ENCODE data around the gene LINC01488.

Gene LINC01488

DNA sequence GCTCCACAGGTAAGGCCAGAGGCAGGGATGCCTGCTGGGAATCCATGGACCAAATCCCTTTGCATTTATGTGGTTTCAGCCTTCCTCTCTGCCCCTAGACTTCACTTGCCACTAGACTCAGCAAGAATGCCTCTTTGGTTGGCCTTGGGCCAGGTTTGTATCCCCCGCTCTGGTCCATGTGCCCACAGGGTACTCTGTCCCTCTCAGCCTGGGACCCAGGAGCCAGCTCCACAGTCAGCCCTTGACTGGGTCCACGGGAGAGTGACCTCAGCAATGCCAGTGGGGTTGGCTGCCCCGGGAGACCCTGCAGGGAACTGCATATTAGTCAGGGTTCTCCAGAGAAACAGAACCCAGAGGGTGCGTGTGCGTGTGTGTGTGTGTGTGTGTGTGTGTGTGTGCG lies 28.3 kb upstream of the LINC01488 start:
- no peak overlapping the region for H3K27ac ChIP-seq (ENCODE audit: insufficient read depth, low read length, poor library complexity, severe bottlenecking)
- H3K27me3 ChIP-seq (replicated peaks; ENCODE audit: control insufficient read depth, insufficient read depth, low read length, poor library complexity, severe bottlenecking) = no peaks in the 10 kb centered on the region
- no peaks in the 10 kb centered on the region for H3K4me1 ChIP-seq (ENCODE audit: control insufficient read depth, insufficient read depth, low read length, poor library complexity, severe bottlenecking)
- DNase-seq = no peak
- no peaks in the 10 kb centered on the region for H3K9me3 ChIP-seq (ENCODE audit: control insufficient read depth, low read length)
- no peaks in the 10 kb centered on the region for H3K36me3 ChIP-seq (ENCODE audit: control insufficient read depth, insufficient read depth, low read length)
- H3K4me3 ChIP-seq (ENCODE audit: insufficient read depth, low read depth, low read length, poor library complexity, severe bottlenecking) = no peak overlapping the region

DNA sequence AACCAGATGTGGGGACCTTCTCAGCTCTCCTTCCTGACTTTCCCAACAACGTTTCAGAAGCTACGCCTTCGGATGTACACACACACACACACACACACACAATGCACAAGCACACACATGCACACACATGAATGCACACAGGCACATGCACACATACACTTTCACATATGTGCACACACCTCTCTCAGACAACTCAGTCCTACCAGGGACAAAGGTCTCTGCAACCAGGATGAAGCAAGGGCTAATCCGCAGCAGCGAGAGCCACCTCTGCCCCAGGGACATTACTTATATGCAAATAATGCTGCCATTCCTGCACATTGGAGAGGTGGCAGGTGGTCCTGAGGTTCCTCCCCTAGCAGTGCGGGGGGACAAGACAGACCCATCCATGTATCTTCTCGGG lies 27.4 kb upstream of the LINC01488 start:
- no peaks in the 10 kb centered on the region for H3K27me3 ChIP-seq (replicated peaks; ENCODE audit: control insufficient read depth, insufficient read depth, low read length, poor library complexity, severe bottlenecking)
- H3K9me3 ChIP-seq (ENCODE audit: control insufficient read depth, low read length) = no peaks in the 10 kb centered on the region
- H3K27ac ChIP-seq (ENCODE audit: insufficient read depth, low read length, poor library complexity, severe bottlenecking) = no peak overlapping the region
- DNase-seq = no peak
- H3K36me3 ChIP-seq (ENCODE audit: control insufficient read depth, insufficient read depth, low read length) = no peaks in the 10 kb centered on the region
- H3K4me3 ChIP-seq (ENCODE audit: insufficient read depth, low read depth, low read length, poor library complexity, severe bottlenecking) = no peak overlapping the region
- no peaks in the 10 kb centered on the region for H3K4me1 ChIP-seq (ENCODE audit: control insufficient read depth, insufficient read depth, low read length, poor library complexity, severe bottlenecking)

DNA sequence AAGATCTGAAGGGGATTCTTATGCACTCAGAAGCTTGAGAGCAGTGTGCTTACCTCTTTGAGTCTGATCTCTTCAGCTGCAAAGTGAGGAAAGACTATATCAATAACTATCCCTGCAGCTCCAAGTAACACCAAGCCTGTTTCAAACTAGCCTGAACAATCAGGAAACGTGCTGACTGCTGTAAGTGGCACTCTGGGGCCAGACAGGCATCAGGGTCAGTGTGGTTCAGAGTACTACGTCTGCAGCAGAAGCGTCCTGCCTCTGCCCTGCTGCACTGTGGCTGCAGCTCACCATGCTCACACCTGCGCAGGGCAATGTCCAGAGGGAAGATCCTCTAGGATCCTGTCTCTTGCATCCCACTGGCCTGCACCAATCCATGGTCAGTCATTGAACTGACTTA lies 25.5 kb upstream of the LINC01488 start:
- no peaks in the 10 kb centered on the region for H3K4me1 ChIP-seq (ENCODE audit: control insufficient read depth, insufficient read depth, low read length, poor library complexity, severe bottlenecking)
- H3K27me3 ChIP-seq (replicated peaks; ENCODE audit: control insufficient read depth, insufficient read depth, low read length, poor library complexity, severe bottlenecking) = no peaks in the 10 kb centered on the region
- H3K4me3 ChIP-seq (ENCODE audit: insufficient read depth, low read depth, low read length, poor library complexity, severe bottlenecking) = no peak overlapping the region
- H3K36me3 ChIP-seq (ENCODE audit: control insufficient read depth, insufficient read depth, low read length) = no peaks in the 10 kb centered on the region
- peaks cover 4% of the 10 kb centered on the region for H3K9me3 ChIP-seq (ENCODE audit: control insufficient read depth, low read length)
- DNase-seq = no peak
- H3K27ac ChIP-seq (ENCODE audit: insufficient read depth, low read length, poor library complexity, severe bottlenecking) = no peak overlapping the region

DNA sequence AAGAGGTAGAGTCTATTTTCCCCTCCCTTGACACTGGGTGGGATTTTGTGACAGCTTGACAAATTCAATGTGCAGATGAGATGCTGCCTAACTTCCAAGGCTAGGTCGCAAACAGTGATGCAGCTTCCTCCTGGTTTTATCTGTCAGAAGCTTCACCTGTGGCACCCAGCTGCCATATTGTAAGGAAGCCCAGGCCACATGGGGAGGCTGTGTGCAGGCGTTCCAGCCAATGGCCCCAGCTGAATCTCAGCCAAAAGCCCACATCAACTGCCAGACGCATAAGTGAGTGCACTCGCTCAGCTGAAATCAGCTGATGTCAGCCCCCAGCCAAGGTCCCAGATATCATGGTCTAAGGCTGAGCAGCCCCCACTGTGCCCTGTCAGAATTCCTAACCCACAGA lies 24.8 kb upstream of the LINC01488 start:
- Histone ChIP-seq H3K4me1 (ENCODE audit: control insufficient read depth, insufficient read depth, low read length, poor library complexity, severe bottlenecking) (no peaks in the 10 kb centered on the region), H3K27ac (ENCODE audit: insufficient read depth, low read length, poor library complexity, severe bottlenecking) (no peak overlapping the region), H3K9me3 (ENCODE audit: control insufficient read depth, low read length) (peaks cover 8% of the 10 kb centered on the region), H3K36me3 (ENCODE audit: control insufficient read depth, insufficient read depth, low read length) (no peaks in the 10 kb centered on the region), H3K27me3 (replicated peaks; ENCODE audit: control insufficient read depth, insufficient read depth, low read length, poor library complexity, severe bottlenecking) (no peaks in the 10 kb centered on the region), H3K4me3 (ENCODE audit: insufficient read depth, low read depth, low read length, poor library complexity, severe bottlenecking) (no peak overlapping the region)
- DNase-seq = no peak

DNA sequence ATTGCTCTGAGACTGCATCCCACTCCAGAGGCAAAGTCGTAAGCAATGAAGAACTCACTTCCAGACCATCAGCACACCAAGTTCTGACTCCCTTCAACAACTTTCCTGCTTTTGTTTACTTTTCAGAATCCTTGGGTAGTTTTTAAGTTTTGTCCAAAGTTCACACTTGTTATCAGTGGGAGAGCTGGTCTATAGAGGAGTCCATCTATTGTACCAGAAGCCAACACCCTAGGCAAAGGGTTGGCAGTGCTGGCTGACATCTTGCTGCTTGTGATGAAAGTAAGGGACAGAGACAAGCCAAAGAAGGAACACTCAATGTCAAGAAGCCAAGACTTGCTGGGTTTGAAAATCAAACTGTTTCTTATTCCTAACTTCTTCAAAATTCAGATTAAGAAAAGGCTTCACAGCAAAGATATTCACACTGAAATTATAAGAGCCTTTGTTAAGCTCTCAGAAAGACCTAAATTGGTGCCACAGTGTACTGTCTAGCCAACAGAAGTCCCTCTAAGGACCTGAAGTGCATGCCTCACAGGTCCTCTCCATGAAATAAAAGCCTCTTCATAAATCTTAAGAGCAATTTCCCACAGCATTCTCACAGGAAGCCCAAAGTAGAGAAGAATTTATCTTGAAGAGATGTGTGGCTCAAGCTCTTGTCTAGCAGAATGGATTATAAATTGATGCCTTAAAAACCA lies 21.5 kb upstream of the LINC01488 start:
- Histone ChIP-seq H3K4me1 (ENCODE audit: control insufficient read depth, insufficient read depth, low read length, poor library complexity, severe bottlenecking) (no peaks in the 10 kb centered on the region), H3K27me3 (replicated peaks; ENCODE audit: control insufficient read depth, insufficient read depth, low read length, poor library complexity, severe bottlenecking) (no peaks in the 10 kb centered on the region), H3K36me3 (ENCODE audit: control insufficient read depth, insufficient read depth, low read length) (no peaks in the 10 kb centered on the region), H3K4me3 (ENCODE audit: insufficient read depth, low read depth, low read length, poor library complexity, severe bottlenecking) (no peak overlapping the region), H3K9me3 (ENCODE audit: control insufficient read depth, low read length) (peaks cover 8% of the 10 kb centered on the region), H3K27ac (ENCODE audit: insufficient read depth, low read length, poor library complexity, severe bottlenecking) (no peak overlapping the region)
- no peak for DNase-seq

DNA sequence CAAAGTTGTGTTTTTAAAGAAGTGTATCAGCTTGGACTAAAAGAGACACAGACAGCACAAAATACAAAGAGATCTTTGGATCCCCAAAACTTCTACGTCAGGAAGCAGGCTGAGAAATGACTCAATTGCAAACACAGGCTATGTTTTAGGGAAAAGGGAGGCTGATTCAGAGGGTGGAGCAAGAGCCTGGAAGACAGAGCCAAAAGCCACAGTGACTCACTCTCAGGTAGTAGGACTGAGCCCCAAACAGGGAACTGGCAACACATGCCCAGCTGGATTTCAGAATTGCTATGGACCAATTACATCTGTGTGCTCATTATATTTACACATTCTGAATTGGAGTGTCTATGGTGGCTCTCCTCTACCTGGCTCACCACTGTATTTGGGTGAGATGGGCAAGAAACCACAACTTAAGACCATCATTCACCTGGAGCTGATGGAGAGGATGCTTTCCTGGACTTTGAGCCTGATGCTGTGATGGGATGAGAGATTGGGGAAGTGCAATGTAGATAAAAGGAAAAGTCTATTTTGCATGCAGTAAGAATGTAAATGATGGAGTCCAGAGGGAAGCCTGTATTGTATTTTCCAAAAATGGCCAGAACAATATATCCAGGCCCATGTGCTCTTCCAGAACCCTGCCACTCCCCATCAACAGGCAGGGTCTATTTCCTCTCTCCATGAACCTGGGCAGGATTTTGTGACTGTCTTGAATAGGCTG lies 20.8 kb upstream of the LINC01488 start:
- Histone ChIP-seq H3K9me3 (ENCODE audit: control insufficient read depth, low read length) (peaks cover 8% of the 10 kb centered on the region), H3K27ac (ENCODE audit: insufficient read depth, low read length, poor library complexity, severe bottlenecking) (no peak overlapping the region), H3K36me3 (ENCODE audit: control insufficient read depth, insufficient read depth, low read length) (no peaks in the 10 kb centered on the region), H3K27me3 (replicated peaks; ENCODE audit: control insufficient read depth, insufficient read depth, low read length, poor library complexity, severe bottlenecking) (no peaks in the 10 kb centered on the region), H3K4me3 (ENCODE audit: insufficient read depth, low read depth, low read length, poor library complexity, severe bottlenecking) (no peak overlapping the region), H3K4me1 (ENCODE audit: control insufficient read depth, insufficient read depth, low read length, poor library complexity, severe bottlenecking) (no peaks in the 10 kb centered on the region)
- DNase-seq = no peak

DNA sequence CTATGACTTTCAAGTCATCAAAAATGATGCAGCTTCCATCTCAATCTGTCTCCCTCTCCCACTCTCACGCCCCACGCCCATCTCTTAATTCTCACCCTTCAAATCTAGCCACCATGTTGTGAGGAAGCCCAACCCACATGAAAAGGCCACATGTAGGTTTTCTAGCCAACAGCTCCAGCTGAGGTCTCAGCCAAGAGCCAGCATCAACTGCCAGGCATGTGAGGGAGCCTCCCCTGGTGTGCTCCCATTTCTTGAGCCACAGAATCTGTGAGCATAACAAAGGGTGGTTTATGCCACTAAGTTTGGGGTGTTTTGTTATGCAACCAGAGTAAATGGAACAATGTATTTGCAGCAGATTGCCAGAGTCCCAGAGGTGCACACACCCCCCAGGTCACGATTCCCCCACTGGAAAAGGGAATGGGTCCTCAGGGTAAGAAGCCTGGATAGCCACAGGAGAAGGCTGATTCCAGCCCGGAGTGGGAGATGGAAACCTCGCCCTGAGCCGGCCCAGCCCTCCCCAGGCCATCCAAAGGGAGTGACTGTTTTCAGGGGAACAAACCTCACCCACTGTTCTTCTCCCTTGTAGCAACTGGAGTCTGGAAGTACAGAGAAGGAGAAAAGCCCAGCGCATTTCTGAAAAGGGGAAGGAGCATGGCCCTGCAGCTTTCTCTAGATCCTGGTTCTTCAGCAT lies 20.0 kb upstream of the LINC01488 start:
- peaks cover 8% of the 10 kb centered on the region for H3K9me3 ChIP-seq (ENCODE audit: control insufficient read depth, low read length)
- no peak overlapping the region for H3K4me3 ChIP-seq (ENCODE audit: insufficient read depth, low read depth, low read length, poor library complexity, severe bottlenecking)
- H3K27me3 ChIP-seq (replicated peaks; ENCODE audit: control insufficient read depth, insufficient read depth, low read length, poor library complexity, severe bottlenecking) = no peaks in the 10 kb centered on the region
- H3K27ac ChIP-seq (ENCODE audit: insufficient read depth, low read length, poor library complexity, severe bottlenecking) = no peak overlapping the region
- DNase-seq = no peak
- no peaks in the 10 kb centered on the region for H3K36me3 ChIP-seq (ENCODE audit: control insufficient read depth, insufficient read depth, low read length)
- H3K4me1 ChIP-seq (ENCODE audit: control insufficient read depth, insufficient read depth, low read length, poor library complexity, severe bottlenecking) = no peaks in the 10 kb centered on the region

DNA sequence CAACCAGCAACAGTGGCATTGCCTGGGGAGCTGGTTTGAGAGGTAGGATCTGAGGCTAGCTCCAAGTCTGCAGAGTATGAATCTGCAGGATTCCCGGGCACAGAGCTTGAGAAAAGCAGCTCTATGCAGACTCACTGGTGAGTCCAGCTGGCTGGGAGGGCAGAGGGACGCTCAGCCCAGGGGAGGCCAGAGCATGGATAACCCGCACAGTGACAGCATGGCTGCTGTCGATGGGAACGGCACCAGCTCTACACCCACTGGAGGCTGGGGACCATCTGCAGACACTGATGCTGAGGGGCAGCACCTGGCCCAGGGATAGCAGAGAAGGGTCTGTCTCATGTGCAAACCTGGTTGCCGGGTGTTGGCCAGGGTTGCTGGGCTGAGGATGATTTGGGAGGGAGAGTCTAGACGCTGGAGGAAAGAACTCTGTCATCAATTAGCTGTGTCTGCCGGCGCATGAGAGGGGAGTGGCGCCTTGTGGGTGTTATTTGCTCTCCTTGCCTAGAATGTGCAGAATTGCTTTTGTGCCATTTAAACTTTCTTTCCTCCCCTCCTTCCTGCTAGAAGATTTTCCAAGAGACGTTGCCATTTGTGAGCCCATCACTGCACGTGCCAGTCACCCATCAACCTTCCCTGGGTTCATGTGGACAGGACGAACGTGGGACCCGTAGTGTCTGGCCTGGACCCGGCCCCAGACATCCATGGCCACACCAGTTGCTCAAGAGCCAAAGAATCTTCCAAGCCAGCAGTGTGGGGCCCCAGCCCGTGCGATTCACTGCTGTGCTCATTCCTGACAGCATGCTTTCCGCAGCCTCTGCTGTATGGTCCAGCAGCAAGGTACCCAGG lies 19.1 kb upstream of the LINC01488 start:
- H3K9me3 ChIP-seq (ENCODE audit: control insufficient read depth, low read length) = peaks cover 8% of the 10 kb centered on the region
- no peak overlapping the region for H3K27ac ChIP-seq (ENCODE audit: insufficient read depth, low read length, poor library complexity, severe bottlenecking)
- H3K27me3 ChIP-seq (replicated peaks; ENCODE audit: control insufficient read depth, insufficient read depth, low read length, poor library complexity, severe bottlenecking) = no peaks in the 10 kb centered on the region
- no peaks in the 10 kb centered on the region for H3K4me1 ChIP-seq (ENCODE audit: control insufficient read depth, insufficient read depth, low read length, poor library complexity, severe bottlenecking)
- H3K36me3 ChIP-seq (ENCODE audit: control insufficient read depth, insufficient read depth, low read length) = no peaks in the 10 kb centered on the region
- no peak overlapping the region for H3K4me3 ChIP-seq (ENCODE audit: insufficient read depth, low read depth, low read length, poor library complexity, severe bottlenecking)
- no peak for DNase-seq

DNA sequence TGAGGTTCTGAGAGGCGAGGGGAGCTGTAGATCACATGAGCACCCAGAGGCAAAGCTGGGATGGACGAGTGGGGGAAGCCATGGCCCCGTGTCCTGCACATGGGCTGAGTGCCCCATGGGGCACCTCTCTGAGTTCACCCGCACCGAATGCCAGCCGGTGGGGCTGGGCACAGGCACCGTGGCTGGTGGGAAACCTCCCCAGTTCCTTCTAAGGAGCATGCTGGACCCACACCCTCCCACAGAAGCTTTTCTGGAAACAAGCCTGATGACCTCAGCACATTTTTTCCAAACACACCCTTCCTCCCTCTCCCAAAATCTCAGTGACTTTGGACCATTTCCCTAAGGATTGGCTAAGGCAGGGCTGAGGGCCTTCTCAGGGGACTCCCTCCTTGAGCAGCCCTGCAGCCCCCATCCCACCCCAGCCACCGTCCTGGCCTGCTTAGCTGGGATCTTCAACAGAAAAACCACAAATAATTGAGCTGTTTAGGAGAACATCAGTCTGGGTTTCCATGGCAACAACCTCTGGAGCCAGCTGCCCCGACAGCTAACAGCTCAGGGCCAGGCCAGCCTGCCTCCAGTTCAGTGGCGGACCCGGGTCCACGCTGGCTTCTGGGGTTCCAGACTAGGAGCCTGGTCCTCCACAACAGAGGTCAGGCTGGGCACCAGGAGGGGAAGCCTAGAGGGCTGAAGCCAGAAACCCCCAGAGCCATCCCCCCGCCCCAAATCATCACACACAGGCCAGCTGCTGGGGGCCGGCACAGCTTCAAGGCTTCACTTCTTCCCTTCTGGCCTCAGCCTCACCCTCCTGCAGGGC lies 18.1 kb upstream of the LINC01488 start:
- H3K27me3 ChIP-seq (replicated peaks; ENCODE audit: control insufficient read depth, insufficient read depth, low read length, poor library complexity, severe bottlenecking) = no peaks in the 10 kb centered on the region
- H3K4me3 ChIP-seq (ENCODE audit: insufficient read depth, low read depth, low read length, poor library complexity, severe bottlenecking) = no peak overlapping the region
- no peaks in the 10 kb centered on the region for H3K4me1 ChIP-seq (ENCODE audit: control insufficient read depth, insufficient read depth, low read length, poor library complexity, severe bottlenecking)
- no peak overlapping the region for H3K27ac ChIP-seq (ENCODE audit: insufficient read depth, low read length, poor library complexity, severe bottlenecking)
- peaks cover 8% of the 10 kb centered on the region for H3K9me3 ChIP-seq (ENCODE audit: control insufficient read depth, low read length)
- no peak for DNase-seq
- H3K36me3 ChIP-seq (ENCODE audit: control insufficient read depth, insufficient read depth, low read length) = no peaks in the 10 kb centered on the region

Measured in effector memory CD4-positive, alpha-beta T cell (primary cell).